Activated naive CD4-positive, alpha-beta T cell treated with anti-CD3 and anti-CD28 coated beads for 36 hours (primary cell): ENCODE measurements around the gene FANCD2. TPM values are rescaled to one million over a fixed set of nuclear protein-coding genes. Genes with fewer than 3 reads are reported as not detected.
"Not testable (repeated sequence)": the region's sequence is repeated elsewhere in the genome, so short reads cannot be mapped to it uniquely, and the experiment has no call there.

ENCODE experiments used
- CTCF ChIA-PET: fragments of 350-600 bp; sonication (Branson Sonifier 250); formaldehyde crosslinking; loops from one replicate; lab custom pipeline; 2021; ENCODE audit warnings: antibody characterized with exemption; lab: Charles Lee
- DNase-seq: peaks from one replicate; pipeline ENCODE4 v3.0.0-alpha.2; 2020
- H3K27ac Mint-ChIP-seq: one replicate; pipeline ENCODE4 v1.8.0; 2021; ENCODE audit warnings: mild to moderate bottlenecking, mixed read lengths
- H3K27me3 Mint-ChIP-seq: one replicate; pipeline ENCODE4 v1.8.0; 2021; ENCODE audit warnings: low read depth, mixed read lengths
- H3K36me3 Mint-ChIP-seq: one replicate; pipeline ENCODE4 v1.8.0; 2021; ENCODE audit warnings: low read depth, mixed read lengths
- H3K4me1 Mint-ChIP-seq: one replicate; pipeline ENCODE4 v1.8.0; 2021; ENCODE audit warnings: low read depth, mixed read lengths
- H3K4me3 Mint-ChIP-seq: one replicate; pipeline ENCODE4 v1.8.0; 2021; ENCODE audit warnings: mild to moderate bottlenecking, moderate library complexity, mixed read lengths
- H3K9me3 Mint-ChIP-seq: one replicate; pipeline ENCODE4 v1.8.0; 2021; ENCODE audit warnings: mixed read lengths
- intact Hi-C: fragments of 100-400 bp; cut with micrococcal nuclease; formaldehyde crosslinking; loops from one replicate; pipeline ENCODE4 v1.15.1; 2023
- total RNA-seq, 2 experiments: library from RNA; stranded (reverse); gene quantifications; one replicate each; pipeline ENCODE4 v1.2.3, GENCODE V29; 2021

The FANCD2 gene
- total RNA-seq, 2 experiments from 2014 or later = 86.3 to 90.8 TPM

DNA sequence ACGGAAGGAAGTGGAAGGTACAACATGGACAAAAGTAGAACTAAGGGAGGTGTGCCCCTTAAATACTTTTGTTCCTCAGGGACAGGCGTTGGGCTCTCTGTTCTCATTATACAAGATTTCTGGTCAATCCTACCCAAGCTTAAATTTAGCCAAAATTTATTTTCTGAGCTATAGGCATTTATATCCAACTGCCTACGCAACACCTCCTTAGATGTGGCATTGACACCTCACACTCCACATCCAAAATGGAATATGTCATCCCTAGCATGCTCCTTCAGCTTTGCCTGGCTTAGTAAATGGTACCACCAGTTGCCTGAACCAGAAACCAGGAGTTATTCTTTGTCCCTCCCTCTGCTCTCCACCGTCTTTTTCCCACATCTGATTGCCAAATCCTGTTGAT lies 55.6 kb downstream of the FANCD2 start:
- H3K36me3 Mint-ChIP-seq = peaks cover 57% of the 10 kb centered on the region
- DNase-seq = no peak
- H3K27ac Mint-ChIP-seq = no peak overlapping the region
- no peaks in the 10 kb centered on the region for H3K4me1 Mint-ChIP-seq
- CTCF ChIA-PET = no interaction called here
- no peaks in the 10 kb centered on the region for H3K9me3 Mint-ChIP-seq
- H3K4me3 Mint-ChIP-seq = no peak overlapping the region
- no peaks in the 10 kb centered on the region for H3K27me3 Mint-ChIP-seq
- intact Hi-C loops = no loop called here

DNA sequence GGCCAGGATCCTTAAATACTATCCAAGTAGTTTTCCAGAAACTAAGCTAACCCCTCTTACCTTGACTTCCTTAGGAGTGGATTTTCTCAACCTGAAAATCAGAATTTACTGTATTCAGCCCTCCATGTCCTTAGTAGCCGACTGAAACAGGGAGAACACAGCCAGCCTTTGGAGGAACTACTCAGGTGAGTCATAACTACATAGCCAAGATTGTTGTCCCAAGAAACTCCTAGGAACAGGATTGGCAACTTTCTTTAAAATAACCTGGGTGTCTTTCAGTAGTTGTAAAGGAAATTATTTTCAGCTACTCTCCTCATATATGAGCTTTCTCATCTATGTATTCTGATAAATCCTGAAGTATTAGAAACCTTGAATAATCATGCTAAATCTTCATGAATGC lies 59.5 kb downstream of the FANCD2 start:
- no peak for DNase-seq
- Mint-ChIP-seq H3K36me3 (peaks cover 66% of the 10 kb centered on the region), H3K4me3 (no peak overlapping the region), H3K27me3 (no peaks in the 10 kb centered on the region), H3K4me1 (no peaks in the 10 kb centered on the region), H3K9me3 (no peaks in the 10 kb centered on the region), H3K27ac (no peak overlapping the region)
- intact Hi-C loops = no loop called here
- CTCF ChIA-PET = interaction anchor here (0.7 to 1.1 kb wide), 3 partner anchors 8 to 233 kb away, joined by 3 read pairs; no protein-coding TSS in a partner anchor

DNA sequence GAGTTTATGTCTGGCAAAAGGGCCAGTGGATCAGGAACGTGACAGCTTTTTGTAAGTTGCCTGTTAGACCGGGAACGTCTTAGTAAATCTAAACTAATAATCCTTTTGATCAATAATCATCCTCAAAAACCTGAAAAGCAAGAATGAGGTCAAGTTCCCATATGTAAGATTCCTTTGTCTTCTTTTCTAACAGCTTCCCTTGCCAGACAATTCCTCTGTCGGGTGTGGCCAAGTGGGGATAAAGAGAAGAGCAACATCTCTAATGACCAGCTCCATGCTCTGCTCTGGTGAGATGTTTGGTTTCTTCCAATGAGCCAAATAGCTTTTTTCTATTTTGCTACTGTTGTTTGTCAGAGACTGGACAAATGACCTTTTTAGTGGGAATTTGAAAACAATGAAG lies 62.0 kb downstream of the FANCD2 start:
- Mint-ChIP-seq H3K27ac (no peak overlapping the region), H3K4me3 (no peak overlapping the region), H3K4me1 (no peaks in the 10 kb centered on the region), H3K27me3 (no peaks in the 10 kb centered on the region), H3K36me3 (peaks cover 58% of the 10 kb centered on the region), H3K9me3 (no peaks in the 10 kb centered on the region)
- CTCF ChIA-PET = no interaction called here
- no peak for DNase-seq
- intact Hi-C loops = no loop called here

DNA sequence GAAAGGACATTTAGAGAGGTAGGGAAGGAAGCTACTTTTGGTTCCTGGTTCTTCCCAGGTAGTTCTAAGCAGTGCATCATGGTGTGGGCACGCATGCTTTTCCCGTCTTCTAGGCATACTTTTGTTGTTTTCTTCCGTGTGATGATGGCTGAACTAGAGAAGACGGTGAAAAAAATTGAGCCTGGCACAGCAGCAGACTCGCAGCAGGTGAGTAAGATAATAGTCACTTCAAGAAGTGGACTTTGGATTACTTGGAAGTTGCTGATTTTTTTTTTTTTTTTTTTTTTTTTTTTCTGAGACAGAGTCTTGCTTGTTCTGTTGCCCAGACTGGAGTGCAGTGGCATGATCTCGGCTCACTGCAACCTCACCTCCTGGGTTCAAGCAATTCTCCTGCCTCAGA lies 63.9 kb downstream of the FANCD2 start:
- Mint-ChIP-seq H3K4me1 (no peaks in the 10 kb centered on the region), H3K27ac (no peak overlapping the region), H3K9me3 (no peaks in the 10 kb centered on the region), H3K4me3 (no peak overlapping the region), H3K36me3 (peaks cover 53% of the 10 kb centered on the region), H3K27me3 (no peaks in the 10 kb centered on the region)
- CTCF ChIA-PET = interaction anchor here (0.6 kb wide), 1 partner anchor 40 kb away, joined by 3 read pairs; no protein-coding TSS in a partner anchor
- intact Hi-C loops = no loop called here
- DNase-seq = no peak

DNA sequence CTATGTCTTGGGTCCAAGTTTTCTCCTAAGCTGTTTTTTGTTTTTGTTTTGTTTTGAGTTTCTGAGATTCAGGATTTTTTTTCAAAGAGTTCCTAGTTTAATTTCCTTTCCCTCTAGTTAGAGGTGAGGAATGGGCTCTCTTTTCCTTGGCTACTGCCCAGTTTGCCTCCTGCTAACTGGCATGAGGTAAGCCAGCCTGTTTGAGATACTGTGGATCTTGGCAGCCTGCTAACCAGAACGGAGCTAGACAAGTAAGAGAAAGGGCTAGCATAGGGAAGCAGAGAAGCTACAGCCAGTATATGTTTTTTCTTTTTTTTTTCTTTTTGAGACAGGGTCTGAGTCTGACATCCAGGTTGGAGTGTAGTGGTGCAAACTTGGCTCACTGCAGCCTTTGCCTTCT lies 64.5 kb downstream of the FANCD2 start:
- H3K4me1 Mint-ChIP-seq, H3K27ac Mint-ChIP-seq, H3K4me3 Mint-ChIP-seq, H3K9me3 Mint-ChIP-seq, CTCF ChIA-PET, intact Hi-C loops, H3K27me3 Mint-ChIP-seq, DNase-seq: not testable (repeated sequence)
- peaks cover 51% of the 10 kb centered on the region for H3K36me3 Mint-ChIP-seq

DNA sequence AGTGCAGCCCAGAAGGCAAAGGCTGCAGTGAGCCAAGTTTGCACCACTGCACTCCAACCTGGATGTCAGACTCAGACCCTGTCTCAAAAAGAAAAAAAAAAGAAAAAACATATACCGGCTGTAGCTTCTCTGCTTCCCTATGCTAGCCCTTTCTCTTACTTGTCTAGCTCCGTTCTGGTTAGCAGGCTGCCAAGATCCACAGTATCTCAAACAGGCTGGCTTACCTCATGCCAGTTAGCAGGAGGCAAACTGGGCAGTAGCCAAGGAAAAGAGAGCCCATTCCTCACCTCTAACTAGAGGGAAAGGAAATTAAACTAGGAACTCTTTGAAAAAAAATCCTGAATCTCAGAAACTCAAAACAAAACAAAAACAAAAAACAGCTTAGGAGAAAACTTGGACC lies 65.2 kb downstream of the FANCD2 start:
- H3K36me3 Mint-ChIP-seq = peaks cover 50% of the 10 kb centered on the region
- H3K27me3 Mint-ChIP-seq, DNase-seq, H3K4me3 Mint-ChIP-seq, H3K9me3 Mint-ChIP-seq, intact Hi-C loops, H3K4me1 Mint-ChIP-seq, H3K27ac Mint-ChIP-seq, CTCF ChIA-PET: not testable (repeated sequence)

DNA sequence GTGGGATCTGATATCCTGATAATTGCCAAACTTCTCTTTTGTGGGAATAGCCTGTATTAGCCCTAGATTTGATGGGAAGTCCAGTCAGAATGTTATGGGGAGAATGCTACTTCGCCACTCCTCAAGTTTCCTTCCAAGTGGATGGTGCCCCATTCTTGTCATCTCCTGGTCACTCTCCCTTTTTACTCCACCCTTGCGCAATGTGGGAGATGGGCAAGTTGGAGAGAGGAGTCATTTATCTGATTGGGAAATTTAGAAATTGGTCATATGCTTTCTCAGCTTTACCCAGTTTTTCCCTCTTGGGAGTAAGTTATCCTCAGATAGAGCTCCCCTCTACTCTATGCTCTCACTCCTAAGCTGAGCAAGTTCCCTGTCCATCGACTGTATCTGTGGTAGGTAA lies 67.4 kb downstream of the FANCD2 start:
- no peak for DNase-seq
- Mint-ChIP-seq H3K4me1 (no peaks in the 10 kb centered on the region), H3K4me3 (no peak overlapping the region), H3K36me3 (peaks cover 43% of the 10 kb centered on the region), H3K27ac (no peak overlapping the region), H3K9me3 (no peaks in the 10 kb centered on the region), H3K27me3 (no peaks in the 10 kb centered on the region)
- CTCF ChIA-PET = interaction anchor here (1.6 kb wide), 1 partner anchor 8 kb away, joined by 3 read pairs; no protein-coding TSS in a partner anchor
- intact Hi-C loops = no loop called here

GRCh38 chr3:10099041-10099440 lies 72.8 kb downstream of the FANCD2 start:
- H3K9me3 Mint-ChIP-seq = no peaks in the 10 kb centered on the region
- no peak overlapping the region for H3K4me3 Mint-ChIP-seq
- H3K27ac Mint-ChIP-seq = no peak overlapping the region
- intact Hi-C loops = no loop called here
- no peaks in the 10 kb centered on the region for H3K27me3 Mint-ChIP-seq
- CTCF ChIA-PET = no interaction called here
- peaks cover 34% of the 10 kb centered on the region for H3K36me3 Mint-ChIP-seq
- no peaks in the 10 kb centered on the region for H3K4me1 Mint-ChIP-seq
- no peak for DNase-seq

GRCh38 chr3:10106919-10107318 lies 80.7 kb downstream of the FANCD2 start:
- no peaks in the 10 kb centered on the region for H3K27me3 Mint-ChIP-seq
- H3K27ac Mint-ChIP-seq = no peak overlapping the region
- CTCF ChIA-PET = no interaction called here
- peaks cover 1% of the 10 kb centered on the region for H3K36me3 Mint-ChIP-seq
- no peak overlapping the region for H3K4me3 Mint-ChIP-seq
- H3K4me1 Mint-ChIP-seq = no peaks in the 10 kb centered on the region
- no peaks in the 10 kb centered on the region for H3K9me3 Mint-ChIP-seq
- intact Hi-C loops = no loop called here
- DNase-seq = no peak

- H3K9me3 Mint-ChIP-seq = no peaks in the 10 kb centered on the region
- no peak for DNase-seq
- H3K4me1 Mint-ChIP-seq = no peaks in the 10 kb centered on the region
- no peaks in the 10 kb centered on the region for H3K27me3 Mint-ChIP-seq
- intact Hi-C loops = no loop called here
- H3K36me3 Mint-ChIP-seq = no peaks in the 10 kb centered on the region
- no peak within 1 kb of the TSS for H3K27ac Mint-ChIP-seq
- CTCF ChIA-PET = interaction anchor here (0.6 kb wide), 1 partner anchor 603 kb away, joined by 4 read pairs; no protein-coding TSS in a partner anchor
- no peak within 1 kb of the TSS for H3K4me3 Mint-ChIP-seq
Measured at GRCh38 chr3:10108091-10108490, 81.9 kb downstream of the FANCD2 start, which contains the start of gene FANCD2OS. TSS of gene FANCD2OS (minus strand) at chr3:10108255. CDS start at chr3:10104774, 3,481 bp downstream.

DNA sequence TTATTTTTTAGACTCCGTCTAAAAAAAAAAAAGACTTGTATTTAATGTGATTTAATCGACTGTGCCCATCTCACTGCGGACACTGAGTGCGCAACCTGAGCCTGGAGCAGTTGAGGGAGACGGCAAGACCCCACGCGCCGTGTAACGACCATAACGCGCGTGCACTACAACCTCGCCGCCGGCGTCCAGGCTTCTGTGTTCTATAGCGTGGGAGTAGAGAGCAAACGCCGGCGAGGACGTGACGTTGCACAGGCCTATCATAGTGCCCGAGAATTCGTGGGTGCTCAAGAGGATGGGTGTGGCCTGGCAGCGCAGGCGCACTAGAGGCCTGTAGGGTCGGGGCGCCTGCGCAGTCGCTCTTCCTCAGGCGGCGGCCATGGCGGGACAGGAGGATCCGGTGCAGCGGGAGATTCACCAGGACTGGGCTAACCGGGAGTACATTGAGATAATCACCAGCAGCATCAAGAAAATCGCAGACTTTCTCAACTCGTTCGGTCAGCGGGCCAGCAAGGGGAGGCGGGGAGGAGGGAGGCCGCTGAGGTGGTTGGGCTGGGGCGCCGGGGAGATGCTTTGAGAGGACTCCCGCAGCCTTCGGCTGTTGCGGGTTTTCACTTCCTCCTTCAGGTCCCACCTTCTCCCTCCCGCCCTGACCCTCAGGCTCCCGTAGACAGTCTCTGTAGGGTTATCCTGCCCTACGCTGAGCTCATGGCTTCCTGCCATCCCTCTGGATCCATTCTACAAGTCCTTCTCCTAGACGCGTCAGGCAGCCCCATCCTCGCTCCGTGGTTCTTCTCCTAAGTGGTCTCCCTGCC lies 89.3 kb downstream of the FANCD2 start, which contains the start of gene BRK1:
Gene BRK1, plus strand, starts transcription at position 350 of the 812 bp plus-strand sequence. Its CDS starts 27 bp downstream, at position 377.
- Mint-ChIP-seq H3K36me3 (peaks cover 4% of the 10 kb centered on the region), H3K27ac (peak within 1 kb of the TSS; percentile 94), H3K27me3 (no peaks in the 10 kb centered on the region), H3K4me3 (peak within 1 kb of the TSS; percentile 92), H3K9me3 (no peaks in the 10 kb centered on the region), H3K4me1 (peaks cover 31% of the 10 kb centered on the region)
- CTCF ChIA-PET = interaction anchor here (0.5 to 1.4 kb wide), 4 partner anchors 52 to 210 kb away, joined by 3 to 5 read pairs (median 4); no protein-coding TSS in a partner anchor
- DNase-seq = peak; percentile 97
- intact Hi-C loops = loop anchor here (1.0 to 5.0 kb wide), 13 partner anchors 26 to 718 kb away; partner anchors contain the start of genes CRELD1, FANCD2, IRAK2 and JAGN1

GRCh38 chr3:10116138-10116460 lies 89.9 kb downstream of the FANCD2 start:
- Mint-ChIP-seq H3K9me3 (no peaks in the 10 kb centered on the region), H3K27ac (peak overlapping the region; percentile 94), H3K4me3 (peak overlapping the region; percentile 92), H3K27me3 (no peaks in the 10 kb centered on the region), H3K36me3 (peaks cover 4% of the 10 kb centered on the region), H3K4me1 (peaks cover 37% of the 10 kb centered on the region)
- CTCF ChIA-PET = interaction anchor here (0.5 to 1.4 kb wide), 3 partner anchors 52 to 171 kb away, joined by 3 to 5 read pairs (median 4); no protein-coding TSS in a partner anchor
- no peak for DNase-seq
- intact Hi-C loops = loop anchor here (5.0 kb wide), 2 partner anchors 171 to 399 kb away; no protein-coding TSS in a partner anchor
